WTC11 (cell line): ENCODE measurements around the gene SLC25A21. TPM values are rescaled to one million over a fixed set of nuclear protein-coding genes. Genes with fewer than 3 reads are reported as not detected.
"Not testable (repeated sequence)": the region's sequence is repeated elsewhere in the genome, so short reads cannot be mapped to it uniquely, and the experiment has no call there.

ENCODE experiments used
- ATAC-seq: fragments of 200-7000 bp; cut with Tn5 transposase; 2 replicates; pipeline ENCODE4 v1.10.0; 2021; ENCODE audit warnings: mild to moderate bottlenecking, moderate library complexity
- CTCF ChIA-PET: fragments of 300-600 bp; sonication (Branson Sonifier 250); formaldehyde crosslinking; loops from one replicate; lab custom pipeline; 2021; ENCODE audit warnings: antibody characterized with exemption; lab: Charles Lee
- POLR2A ChIA-PET: fragments of 350-600 bp; sonication (Branson Sonifier 250); formaldehyde crosslinking; loops from one replicate; lab custom pipeline; 2021; ENCODE audit warnings: antibody characterized with exemption; lab: Charles Lee
- DNase-seq: peaks from one replicate; pipeline ENCODE4 v3.0.0; 2021; ENCODE audit warnings: low spot score
- H3K27ac Mint-ChIP-seq: 2 replicates; pipeline ENCODE4 v1.8.0; 2021; ENCODE audit warnings: mixed read lengths
- H3K27me3 Mint-ChIP-seq: 2 replicates; pipeline ENCODE4 v1.8.0; 2021; ENCODE audit warnings: low read depth, mild to moderate bottlenecking, moderate library complexity, mixed read lengths
- H3K36me3 Mint-ChIP-seq: 2 replicates; pipeline ENCODE4 v1.8.0; 2021; ENCODE audit warnings: mixed read lengths
- H3K4me1 Mint-ChIP-seq: 2 replicates; pipeline ENCODE4 v1.8.0; 2022; ENCODE audit warnings: mixed read lengths
- H3K4me3 Mint-ChIP-seq: 2 replicates; pipeline ENCODE4 v1.8.0; 2021; ENCODE audit warnings: mild to moderate bottlenecking, moderate library complexity, mixed read lengths
- H3K9me3 Mint-ChIP-seq: 2 replicates; pipeline ENCODE4 v1.8.0; 2021; ENCODE audit warnings: mixed read lengths
- EMX1 ChIP-seq: fragments of 250-450 bp; sonication (Bioruptor Pico); IDR thresholded peaks from 2 replicates; pipeline ENCODE4 v1.8.0; 2021; ENCODE audit warnings: mild to moderate bottlenecking
- RELA ChIP-seq: sonication (generic); formaldehyde crosslinking; IDR thresholded peaks from 2 replicates; pipeline ENCODE4 v1.8.1; 2022; ENCODE audit warnings: missing genetic modification reagents, mild to moderate bottlenecking, borderline replicate concordance
- RORB ChIP-seq: fragments of 250-450 bp; sonication (Bioruptor Pico); IDR thresholded peaks from 2 replicates; pipeline ENCODE4 v1.9.0; 2021; ENCODE audit warnings: mild to moderate bottlenecking
- ZNF232 ChIP-seq: sonication (generic); formaldehyde crosslinking; IDR thresholded peaks from 2 replicates; pipeline ENCODE4 v1.8.0; 2022; ENCODE audit warnings: mild to moderate bottlenecking, missing genetic modification reagents
- total RNA-seq: library from RNA; stranded (reverse); gene quantifications from 3 replicates; pipeline ENCODE4 v1.2.3, GENCODE V29; 2021
- TF ChIP-seq, protein P1 (sequence below): sonication (generic); formaldehyde crosslinking; IDR thresholded peaks from 2 replicates; pipeline ENCODE4 v1.8.1; 2023; ENCODE audit warnings: mild to moderate bottlenecking, moderate library complexity, missing genetic modification reagents
- TF ChIP-seq, protein P2 (sequence below): sonication (generic); formaldehyde crosslinking; IDR thresholded peaks from 2 replicates; pipeline ENCODE4 v1.8.0; 2023; ENCODE audit warnings: missing genetic modification reagents
- TF ChIP-seq, protein P3 (sequence below): fragments of 250-450 bp; sonication (Bioruptor Pico); IDR thresholded peaks from 2 replicates; pipeline ENCODE4 v1.9.0; 2021; ENCODE audit warnings: mild to moderate bottlenecking
- TF ChIP-seq, protein P4 (sequence below): sonication (generic); formaldehyde crosslinking; IDR thresholded peaks from 2 replicates; pipeline ENCODE4 v1.8.1; 2023; ENCODE audit warnings: mild to moderate bottlenecking, missing genetic modification reagents, borderline replicate concordance
- TF ChIP-seq, protein P5 (sequence below): sonication (generic); formaldehyde crosslinking; IDR thresholded peaks from 2 replicates; pipeline ENCODE4 v1.8.1; 2022; ENCODE audit warnings: mild to moderate bottlenecking, moderate library complexity, missing genetic modification reagents
- TF ChIP-seq, protein P6 (sequence below): fragments of 200-600 bp; IDR thresholded peaks from 2 replicates; pipeline ENCODE4 v1.8.0; 2022; ENCODE audit warnings: antibody characterized with exemption
- TF ChIP-seq, protein P7 (sequence below): sonication (generic); formaldehyde crosslinking; IDR thresholded peaks from 2 replicates; pipeline ENCODE4 v1.8.0; 2023; ENCODE audit warnings: missing genetic modification reagents, mild to moderate bottlenecking, borderline replicate concordance
- TF ChIP-seq, protein P8 (sequence below): fragments of 250-450 bp; sonication (Bioruptor Pico); IDR thresholded peaks from 2 replicates; pipeline ENCODE4 v2.1.2; 2022; ENCODE audit warnings: mild to moderate bottlenecking, moderate library complexity
- TF ChIP-seq, protein P9 (sequence below): sonication (generic); formaldehyde crosslinking; IDR thresholded peaks from 2 replicates; pipeline ENCODE4 v1.8.0; 2022; ENCODE audit warnings: mild to moderate bottlenecking, missing genetic modification reagents

Gene SLC25A21
- total RNA-seq, 1 experiment from 2014 or later, result 8.2 TPM

DNA sequence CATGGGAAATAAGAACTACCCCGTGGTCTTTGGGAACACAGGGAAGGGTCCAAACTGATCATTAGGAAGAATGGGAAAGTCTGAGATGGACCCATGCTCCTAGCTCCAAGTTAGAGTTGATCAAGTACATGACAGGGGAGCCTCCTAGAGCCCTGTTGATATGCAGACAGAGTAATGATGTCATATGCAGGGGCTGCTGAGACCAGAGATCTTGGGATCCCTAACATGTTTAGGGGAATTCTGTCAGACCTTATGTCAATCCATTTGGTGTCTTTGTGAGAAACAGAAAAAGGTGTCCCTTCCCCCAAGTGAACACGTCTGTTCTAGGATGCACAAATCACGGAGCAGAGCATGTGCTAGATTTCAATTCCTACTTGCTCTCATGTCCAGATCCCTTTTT, 6.6 kb downstream of the SLC25A21 start (continued):
- TF ChIP-seq RELA, result no peak
- TF ChIP-seq ZNF232, result no peak
- TF ChIP-seq, protein P1, sequence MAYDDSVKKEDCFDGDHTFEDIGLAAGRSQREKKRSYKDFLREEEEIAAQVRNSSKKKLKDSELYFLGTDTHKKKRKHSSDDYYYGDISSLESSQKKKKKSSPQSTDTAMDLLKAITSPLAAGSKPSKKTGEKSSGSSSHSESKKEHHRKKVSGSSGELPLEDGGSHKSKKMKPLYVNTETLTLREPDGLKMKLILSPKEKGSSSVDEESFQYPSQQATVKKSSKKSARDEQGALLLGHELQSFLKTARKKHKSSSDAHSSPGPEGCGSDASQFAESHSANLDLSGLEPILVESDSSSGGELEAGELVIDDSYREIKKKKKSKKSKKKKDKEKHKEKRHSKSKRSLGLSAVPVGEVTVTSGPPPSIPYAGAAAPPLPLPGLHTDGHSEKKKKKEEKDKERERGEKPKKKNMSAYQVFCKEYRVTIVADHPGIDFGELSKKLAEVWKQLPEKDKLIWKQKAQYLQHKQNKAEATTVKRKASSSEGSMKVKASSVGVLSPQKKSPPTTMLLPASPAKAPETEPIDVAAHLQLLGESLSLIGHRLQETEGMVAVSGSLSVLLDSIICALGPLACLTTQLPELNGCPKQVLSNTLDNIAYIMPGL (CRISPR knock-in tag), result no peak
- TF ChIP-seq, protein P2, sequence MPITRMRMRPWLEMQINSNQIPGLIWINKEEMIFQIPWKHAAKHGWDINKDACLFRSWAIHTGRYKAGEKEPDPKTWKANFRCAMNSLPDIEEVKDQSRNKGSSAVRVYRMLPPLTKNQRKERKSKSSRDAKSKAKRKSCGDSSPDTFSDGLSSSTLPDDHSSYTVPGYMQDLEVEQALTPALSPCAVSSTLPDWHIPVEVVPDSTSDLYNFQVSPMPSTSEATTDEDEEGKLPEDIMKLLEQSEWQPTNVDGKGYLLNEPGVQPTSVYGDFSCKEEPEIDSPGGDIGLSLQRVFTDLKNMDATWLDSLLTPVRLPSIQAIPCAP, result no peak
- TF ChIP-seq, protein P3, sequence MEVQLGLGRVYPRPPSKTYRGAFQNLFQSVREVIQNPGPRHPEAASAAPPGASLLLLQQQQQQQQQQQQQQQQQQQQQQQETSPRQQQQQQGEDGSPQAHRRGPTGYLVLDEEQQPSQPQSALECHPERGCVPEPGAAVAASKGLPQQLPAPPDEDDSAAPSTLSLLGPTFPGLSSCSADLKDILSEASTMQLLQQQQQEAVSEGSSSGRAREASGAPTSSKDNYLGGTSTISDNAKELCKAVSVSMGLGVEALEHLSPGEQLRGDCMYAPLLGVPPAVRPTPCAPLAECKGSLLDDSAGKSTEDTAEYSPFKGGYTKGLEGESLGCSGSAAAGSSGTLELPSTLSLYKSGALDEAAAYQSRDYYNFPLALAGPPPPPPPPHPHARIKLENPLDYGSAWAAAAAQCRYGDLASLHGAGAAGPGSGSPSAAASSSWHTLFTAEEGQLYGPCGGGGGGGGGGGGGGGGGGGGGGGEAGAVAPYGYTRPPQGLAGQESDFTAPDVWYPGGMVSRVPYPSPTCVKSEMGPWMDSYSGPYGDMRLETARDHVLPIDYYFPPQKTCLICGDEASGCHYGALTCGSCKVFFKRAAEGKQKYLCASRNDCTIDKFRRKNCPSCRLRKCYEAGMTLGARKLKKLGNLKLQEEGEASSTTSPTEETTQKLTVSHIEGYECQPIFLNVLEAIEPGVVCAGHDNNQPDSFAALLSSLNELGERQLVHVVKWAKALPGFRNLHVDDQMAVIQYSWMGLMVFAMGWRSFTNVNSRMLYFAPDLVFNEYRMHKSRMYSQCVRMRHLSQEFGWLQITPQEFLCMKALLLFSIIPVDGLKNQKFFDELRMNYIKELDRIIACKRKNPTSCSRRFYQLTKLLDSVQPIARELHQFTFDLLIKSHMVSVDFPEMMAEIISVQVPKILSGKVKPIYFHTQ (CRISPR knock-in tag), result no peak
- TF ChIP-seq, protein P4, sequence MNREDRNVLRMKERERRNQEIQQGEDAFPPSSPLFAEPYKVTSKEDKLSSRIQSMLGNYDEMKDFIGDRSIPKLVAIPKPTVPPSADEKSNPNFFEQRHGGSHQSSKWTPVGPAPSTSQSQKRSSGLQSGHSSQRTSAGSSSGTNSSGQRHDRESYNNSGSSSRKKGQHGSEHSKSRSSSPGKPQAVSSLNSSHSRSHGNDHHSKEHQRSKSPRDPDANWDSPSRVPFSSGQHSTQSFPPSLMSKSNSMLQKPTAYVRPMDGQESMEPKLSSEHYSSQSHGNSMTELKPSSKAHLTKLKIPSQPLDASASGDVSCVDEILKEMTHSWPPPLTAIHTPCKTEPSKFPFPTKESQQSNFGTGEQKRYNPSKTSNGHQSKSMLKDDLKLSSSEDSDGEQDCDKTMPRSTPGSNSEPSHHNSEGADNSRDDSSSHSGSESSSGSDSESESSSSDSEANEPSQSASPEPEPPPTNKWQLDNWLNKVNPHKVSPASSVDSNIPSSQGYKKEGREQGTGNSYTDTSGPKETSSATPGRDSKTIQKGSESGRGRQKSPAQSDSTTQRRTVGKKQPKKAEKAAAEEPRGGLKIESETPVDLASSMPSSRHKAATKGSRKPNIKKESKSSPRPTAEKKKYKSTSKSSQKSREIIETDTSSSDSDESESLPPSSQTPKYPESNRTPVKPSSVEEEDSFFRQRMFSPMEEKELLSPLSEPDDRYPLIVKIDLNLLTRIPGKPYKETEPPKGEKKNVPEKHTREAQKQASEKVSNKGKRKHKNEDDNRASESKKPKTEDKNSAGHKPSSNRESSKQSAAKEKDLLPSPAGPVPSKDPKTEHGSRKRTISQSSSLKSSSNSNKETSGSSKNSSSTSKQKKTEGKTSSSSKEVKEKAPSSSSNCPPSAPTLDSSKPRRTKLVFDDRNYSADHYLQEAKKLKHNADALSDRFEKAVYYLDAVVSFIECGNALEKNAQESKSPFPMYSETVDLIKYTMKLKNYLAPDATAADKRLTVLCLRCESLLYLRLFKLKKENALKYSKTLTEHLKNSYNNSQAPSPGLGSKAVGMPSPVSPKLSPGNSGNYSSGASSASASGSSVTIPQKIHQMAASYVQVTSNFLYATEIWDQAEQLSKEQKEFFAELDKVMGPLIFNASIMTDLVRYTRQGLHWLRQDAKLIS (CRISPR knock-in tag), result no peak
- TF ChIP-seq RORB, result no peak
- TF ChIP-seq, protein P5, sequence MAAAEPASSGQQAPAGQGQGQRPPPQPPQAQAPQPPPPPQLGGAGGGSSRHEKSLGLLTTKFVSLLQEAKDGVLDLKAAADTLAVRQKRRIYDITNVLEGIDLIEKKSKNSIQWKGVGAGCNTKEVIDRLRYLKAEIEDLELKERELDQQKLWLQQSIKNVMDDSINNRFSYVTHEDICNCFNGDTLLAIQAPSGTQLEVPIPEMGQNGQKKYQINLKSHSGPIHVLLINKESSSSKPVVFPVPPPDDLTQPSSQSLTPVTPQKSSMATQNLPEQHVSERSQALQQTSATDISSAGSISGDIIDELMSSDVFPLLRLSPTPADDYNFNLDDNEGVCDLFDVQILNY (CRISPR knock-in tag), result no peak
- TF ChIP-seq, protein P6, sequence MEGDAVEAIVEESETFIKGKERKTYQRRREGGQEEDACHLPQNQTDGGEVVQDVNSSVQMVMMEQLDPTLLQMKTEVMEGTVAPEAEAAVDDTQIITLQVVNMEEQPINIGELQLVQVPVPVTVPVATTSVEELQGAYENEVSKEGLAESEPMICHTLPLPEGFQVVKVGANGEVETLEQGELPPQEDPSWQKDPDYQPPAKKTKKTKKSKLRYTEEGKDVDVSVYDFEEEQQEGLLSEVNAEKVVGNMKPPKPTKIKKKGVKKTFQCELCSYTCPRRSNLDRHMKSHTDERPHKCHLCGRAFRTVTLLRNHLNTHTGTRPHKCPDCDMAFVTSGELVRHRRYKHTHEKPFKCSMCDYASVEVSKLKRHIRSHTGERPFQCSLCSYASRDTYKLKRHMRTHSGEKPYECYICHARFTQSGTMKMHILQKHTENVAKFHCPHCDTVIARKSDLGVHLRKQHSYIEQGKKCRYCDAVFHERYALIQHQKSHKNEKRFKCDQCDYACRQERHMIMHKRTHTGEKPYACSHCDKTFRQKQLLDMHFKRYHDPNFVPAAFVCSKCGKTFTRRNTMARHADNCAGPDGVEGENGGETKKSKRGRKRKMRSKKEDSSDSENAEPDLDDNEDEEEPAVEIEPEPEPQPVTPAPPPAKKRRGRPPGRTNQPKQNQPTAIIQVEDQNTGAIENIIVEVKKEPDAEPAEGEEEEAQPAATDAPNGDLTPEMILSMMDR, result no peak

DNA sequence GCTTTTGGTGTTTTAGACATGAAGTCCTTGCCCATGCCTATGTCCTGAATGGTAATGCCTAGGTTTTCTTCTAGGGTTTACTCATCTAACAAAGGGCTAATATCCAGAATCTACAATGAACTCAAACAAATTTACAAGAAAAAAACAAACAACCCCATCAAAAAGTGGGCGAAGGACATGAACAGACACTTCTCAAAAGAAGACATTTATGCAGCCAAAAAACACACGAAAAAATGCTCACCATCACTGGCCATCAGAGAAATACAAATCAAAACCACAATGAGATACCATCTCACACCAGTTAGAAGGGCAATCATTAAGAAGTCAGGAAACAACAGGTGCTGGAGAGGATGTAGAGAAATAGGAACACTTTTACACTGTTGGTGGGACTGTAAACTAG, 10.1 kb downstream of the SLC25A21 start:
- peaks cover 16% of the 10 kb centered on the region for H3K9me3 Mint-ChIP-seq
- DNase-seq, POLR2A ChIA-PET, H3K4me3 Mint-ChIP-seq, ATAC-seq, CTCF ChIA-PET, H3K27me3 Mint-ChIP-seq, H3K36me3 Mint-ChIP-seq, H3K27ac Mint-ChIP-seq: not testable (repeated sequence)
- H3K4me1 Mint-ChIP-seq, result peaks cover 20% of the 10 kb centered on the region

DNA sequence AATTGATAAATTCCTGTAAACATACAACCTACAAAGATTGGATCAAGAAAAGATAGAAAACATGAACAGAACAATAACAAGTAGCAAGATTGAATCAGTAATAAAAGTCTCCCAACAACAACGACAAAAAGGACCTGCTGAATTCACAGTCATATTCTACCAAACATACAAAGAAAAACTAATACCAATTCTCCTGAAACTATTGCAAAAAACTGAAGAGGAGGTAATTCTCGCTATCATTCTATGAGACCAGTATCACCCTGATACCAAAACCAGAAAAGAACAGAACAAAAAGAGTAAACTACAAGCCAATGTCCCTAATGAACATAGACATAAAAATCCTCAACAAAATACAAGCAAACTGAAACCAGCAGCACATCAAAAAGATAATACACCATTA, 14.4 kb downstream of the SLC25A21 start:
- CTCF ChIA-PET, result no interaction called here
- no peaks in the 10 kb centered on the region for H3K27me3 Mint-ChIP-seq

More for the DNA sequence above, 14.4 kb downstream of the SLC25A21 start:
- H3K9me3 Mint-ChIP-seq, result peaks cover 16% of the 10 kb centered on the region
- ATAC-seq (no peak), DNase-seq (no peak)
- no peak overlapping the region for H3K27ac Mint-ChIP-seq
- POLR2A ChIA-PET, result no interaction called here
- no peak overlapping the region for H3K4me3 Mint-ChIP-seq
- no peak for TF ChIP-seq EMX1
- TF ChIP-seq, protein P7, sequence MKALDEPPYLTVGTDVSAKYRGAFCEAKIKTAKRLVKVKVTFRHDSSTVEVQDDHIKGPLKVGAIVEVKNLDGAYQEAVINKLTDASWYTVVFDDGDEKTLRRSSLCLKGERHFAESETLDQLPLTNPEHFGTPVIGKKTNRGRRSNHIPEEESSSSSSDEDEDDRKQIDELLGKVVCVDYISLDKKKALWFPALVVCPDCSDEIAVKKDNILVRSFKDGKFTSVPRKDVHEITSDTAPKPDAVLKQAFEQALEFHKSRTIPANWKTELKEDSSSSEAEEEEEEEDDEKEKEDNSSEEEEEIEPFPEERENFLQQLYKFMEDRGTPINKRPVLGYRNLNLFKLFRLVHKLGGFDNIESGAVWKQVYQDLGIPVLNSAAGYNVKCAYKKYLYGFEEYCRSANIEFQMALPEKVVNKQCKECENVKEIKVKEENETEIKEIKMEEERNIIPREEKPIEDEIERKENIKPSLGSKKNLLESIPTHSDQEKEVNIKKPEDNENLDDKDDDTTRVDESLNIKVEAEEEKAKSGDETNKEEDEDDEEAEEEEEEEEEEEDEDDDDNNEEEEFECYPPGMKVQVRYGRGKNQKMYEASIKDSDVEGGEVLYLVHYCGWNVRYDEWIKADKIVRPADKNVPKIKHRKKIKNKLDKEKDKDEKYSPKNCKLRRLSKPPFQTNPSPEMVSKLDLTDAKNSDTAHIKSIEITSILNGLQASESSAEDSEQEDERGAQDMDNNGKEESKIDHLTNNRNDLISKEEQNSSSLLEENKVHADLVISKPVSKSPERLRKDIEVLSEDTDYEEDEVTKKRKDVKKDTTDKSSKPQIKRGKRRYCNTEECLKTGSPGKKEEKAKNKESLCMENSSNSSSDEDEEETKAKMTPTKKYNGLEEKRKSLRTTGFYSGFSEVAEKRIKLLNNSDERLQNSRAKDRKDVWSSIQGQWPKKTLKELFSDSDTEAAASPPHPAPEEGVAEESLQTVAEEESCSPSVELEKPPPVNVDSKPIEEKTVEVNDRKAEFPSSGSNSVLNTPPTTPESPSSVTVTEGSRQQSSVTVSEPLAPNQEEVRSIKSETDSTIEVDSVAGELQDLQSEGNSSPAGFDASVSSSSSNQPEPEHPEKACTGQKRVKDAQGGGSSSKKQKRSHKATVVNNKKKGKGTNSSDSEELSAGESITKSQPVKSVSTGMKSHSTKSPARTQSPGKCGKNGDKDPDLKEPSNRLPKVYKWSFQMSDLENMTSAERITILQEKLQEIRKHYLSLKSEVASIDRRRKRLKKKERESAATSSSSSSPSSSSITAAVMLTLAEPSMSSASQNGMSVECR (CRISPR knock-in tag), result no peak
- TF ChIP-seq, protein P8, sequence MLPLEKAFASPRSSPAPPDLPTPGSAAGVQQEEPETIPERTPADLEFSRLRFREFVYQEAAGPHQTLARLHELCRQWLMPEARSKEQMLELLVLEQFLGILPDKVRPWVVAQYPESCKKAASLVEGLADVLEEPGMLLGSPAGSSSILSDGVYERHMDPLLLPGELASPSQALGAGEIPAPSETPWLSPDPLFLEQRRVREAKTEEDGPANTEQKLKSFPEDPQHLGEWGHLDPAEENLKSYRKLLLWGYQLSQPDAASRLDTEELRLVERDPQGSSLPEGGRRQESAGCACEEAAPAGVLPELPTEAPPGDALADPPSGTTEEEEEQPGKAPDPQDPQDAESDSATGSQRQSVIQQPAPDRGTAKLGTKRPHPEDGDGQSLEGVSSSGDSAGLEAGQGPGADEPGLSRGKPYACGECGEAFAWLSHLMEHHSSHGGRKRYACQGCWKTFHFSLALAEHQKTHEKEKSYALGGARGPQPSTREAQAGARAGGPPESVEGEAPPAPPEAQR (CRISPR knock-in tag), result no peak
- TF ChIP-seq, protein P9, sequence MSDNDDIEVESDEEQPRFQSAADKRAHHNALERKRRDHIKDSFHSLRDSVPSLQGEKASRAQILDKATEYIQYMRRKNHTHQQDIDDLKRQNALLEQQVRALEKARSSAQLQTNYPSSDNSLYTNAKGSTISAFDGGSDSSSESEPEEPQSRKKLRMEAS (CRISPR knock-in tag), result no peak
- peaks cover 13% of the 10 kb centered on the region for H3K36me3 Mint-ChIP-seq
- no peaks in the 10 kb centered on the region for H3K4me1 Mint-ChIP-seq
